Measurements from ENCODE around the gene CRHBP. TPM values are rescaled to one million over a fixed set of nuclear protein-coding genes. Genes with fewer than 3 reads are reported as not detected.

CRHBP gene
- total and polyA plus RNA-seq, 2 donors (not counting 1 experiment from before 2014, with no cell fraction given): 0.62 to 1.7 TPM

DNA sequence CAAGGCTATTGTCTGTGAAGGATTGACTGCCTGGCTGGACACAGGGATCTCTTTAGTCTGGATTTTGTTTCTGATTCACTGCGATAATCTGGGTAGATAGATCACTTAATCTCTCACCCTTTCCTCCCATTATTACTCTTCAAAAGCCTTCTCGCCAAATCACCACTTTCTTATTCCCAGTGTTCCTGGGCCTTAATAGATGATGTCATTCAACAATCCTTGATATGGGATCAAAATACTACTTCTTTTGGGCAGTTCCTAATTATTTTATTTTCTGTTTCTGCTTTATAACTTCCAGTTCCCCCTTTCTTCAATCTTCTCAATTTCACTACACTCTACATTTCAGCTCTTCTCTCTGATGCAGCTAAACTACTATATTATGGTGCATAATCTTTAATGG lies 6.8 kb upstream of the CRHBP start:
- Histone ChIP-seq H3K4me3 (ENCODE audit: control extremely low read depth in 1 of 5, extremely low read depth in 1 of 5, insufficient read depth in 1 of 5, low read depth in 2 of 5, low read length in 4 of 5) (no peak overlapping the region), H3K4me1 (ENCODE audit: control insufficient read depth in 2 of 2, insufficient read depth in 2 of 2, low read length in 2 of 2) (no peaks in the 10 kb centered on the region), H3K27me3 (replicated peaks in 1 of 4; ENCODE audit: control extremely low read depth in 1 of 4, control insufficient read depth in 3 of 4, insufficient read depth in 4 of 4, low read length in 3 of 4) (peaks cover 0 to 7% (median 1%) of the 10 kb centered on the region in 4 experiments), H3K4me2 (replicated peaks; ENCODE audit: low read depth, low read length, poor library complexity, severe bottlenecking) (no peak overlapping the region), H3K79me2 (ENCODE audit: control insufficient read depth, insufficient read depth, low read length) (no peaks in the 10 kb centered on the region), H4K20me1 (ENCODE audit: control insufficient read depth, insufficient read depth, low read length, poor library complexity, severe bottlenecking) (no peaks in the 10 kb centered on the region), H3K27ac (ENCODE audit: low read length in 2 of 2) (no peak overlapping the region), H3K9ac (ENCODE audit: low read length) (no peak overlapping the region), H3K9me3 (ENCODE audit: control extremely low read depth in 1 of 3, control insufficient read depth in 2 of 3, insufficient read depth in 1 of 3, low read length in 2 of 3) (no peaks in the 10 kb centered on the region), H3K36me3 (replicated peaks in 1 of 2; ENCODE audit: control extremely low read depth in 1 of 2, control insufficient read depth in 1 of 2, extremely low read depth in 1 of 2, insufficient read depth in 2 of 2, low read length in 1 of 2) (no peaks in the 10 kb centered on the region), H2AFZ (ENCODE audit: insufficient read depth, low read depth, low read length, poor library complexity, severe bottlenecking) (no peak overlapping the region)
- Mint-ChIP-seq H3K4me3 (no peak overlapping the region), H3K4me1 (no peaks in the 10 kb centered on the region), H3K27me3 (peaks cover 34% of the 10 kb centered on the region), H3K9me3 (ENCODE audit: insufficient read depth) (peaks cover under 1% of the 10 kb centered on the region), H3K27ac (no peak overlapping the region)
- TF ChIP-seq, protein P1, sequence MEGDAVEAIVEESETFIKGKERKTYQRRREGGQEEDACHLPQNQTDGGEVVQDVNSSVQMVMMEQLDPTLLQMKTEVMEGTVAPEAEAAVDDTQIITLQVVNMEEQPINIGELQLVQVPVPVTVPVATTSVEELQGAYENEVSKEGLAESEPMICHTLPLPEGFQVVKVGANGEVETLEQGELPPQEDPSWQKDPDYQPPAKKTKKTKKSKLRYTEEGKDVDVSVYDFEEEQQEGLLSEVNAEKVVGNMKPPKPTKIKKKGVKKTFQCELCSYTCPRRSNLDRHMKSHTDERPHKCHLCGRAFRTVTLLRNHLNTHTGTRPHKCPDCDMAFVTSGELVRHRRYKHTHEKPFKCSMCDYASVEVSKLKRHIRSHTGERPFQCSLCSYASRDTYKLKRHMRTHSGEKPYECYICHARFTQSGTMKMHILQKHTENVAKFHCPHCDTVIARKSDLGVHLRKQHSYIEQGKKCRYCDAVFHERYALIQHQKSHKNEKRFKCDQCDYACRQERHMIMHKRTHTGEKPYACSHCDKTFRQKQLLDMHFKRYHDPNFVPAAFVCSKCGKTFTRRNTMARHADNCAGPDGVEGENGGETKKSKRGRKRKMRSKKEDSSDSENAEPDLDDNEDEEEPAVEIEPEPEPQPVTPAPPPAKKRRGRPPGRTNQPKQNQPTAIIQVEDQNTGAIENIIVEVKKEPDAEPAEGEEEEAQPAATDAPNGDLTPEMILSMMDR (IDR thresholded peaks at IDR 0.05): no peak
- no peak for TF ChIP-seq EZH2 (IDR thresholded peaks at IDR 0.05; ENCODE audit: borderline replicate concordance, insufficient read depth, low read depth, low read length, poor library complexity, severe bottlenecking)
- POLR2A ChIA-PET: no interaction called here
- intact Hi-C loops (cut with micrococcal nuclease): no loop called here
- DNase-seq (no peak), ATAC-seq (ENCODE audit: low read depth) (no peak)
- CTCF ChIA-PET: no interaction called here
- WGBS (ENCODE audit: insufficient coverage): no CpG with 5 or more reads among the region's 2 CpGs

DNA sequence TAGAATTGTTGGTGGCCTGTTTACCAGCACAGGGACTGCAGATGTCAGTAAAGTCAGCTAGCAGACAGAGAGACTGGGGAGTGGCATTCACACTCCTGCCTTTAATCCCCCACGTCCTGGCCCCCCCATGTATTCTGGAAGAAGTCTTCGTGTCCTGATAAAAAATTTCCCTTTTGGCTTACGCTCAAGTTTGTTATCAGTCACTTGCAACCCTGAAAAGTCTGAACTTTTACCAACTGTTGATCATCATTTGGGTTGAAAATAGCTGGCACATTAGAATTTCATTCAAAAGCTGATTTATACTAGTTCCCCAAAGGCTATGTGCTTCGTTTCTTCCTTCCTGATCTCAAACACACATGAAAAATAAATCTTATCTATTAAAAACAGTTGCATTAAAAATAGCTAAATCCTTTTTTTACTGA lies 5.8 kb upstream of the CRHBP start:
- H2AFZ ChIP-seq (ENCODE audit: insufficient read depth, low read depth, low read length, poor library complexity, severe bottlenecking): no peak overlapping the region

More for the DNA sequence above, 5.8 kb upstream of the CRHBP start:
- Histone ChIP-seq H3K27ac (ENCODE audit: low read length in 2 of 2) (no peak overlapping the region), H4K20me1 (ENCODE audit: control insufficient read depth, insufficient read depth, low read length, poor library complexity, severe bottlenecking) (no peaks in the 10 kb centered on the region), H3K4me3 (ENCODE audit: control extremely low read depth in 1 of 5, extremely low read depth in 1 of 5, insufficient read depth in 1 of 5, low read depth in 2 of 5, low read length in 4 of 5) (no peak overlapping the region), H3K36me3 (replicated peaks in 1 of 2; ENCODE audit: control extremely low read depth in 1 of 2, control insufficient read depth in 1 of 2, extremely low read depth in 1 of 2, insufficient read depth in 2 of 2, low read length in 1 of 2) (no peaks in the 10 kb centered on the region), H3K79me2 (ENCODE audit: control insufficient read depth, insufficient read depth, low read length) (no peaks in the 10 kb centered on the region), H3K9me3 (ENCODE audit: control extremely low read depth in 1 of 3, control insufficient read depth in 2 of 3, insufficient read depth in 1 of 3, low read length in 2 of 3) (no peaks in the 10 kb centered on the region), H3K27me3 (replicated peaks in 1 of 4; ENCODE audit: control extremely low read depth in 1 of 4, control insufficient read depth in 3 of 4, insufficient read depth in 4 of 4, low read length in 3 of 4) (peaks cover 0 to 8% (median 1%) of the 10 kb centered on the region in 4 experiments), H3K4me1 (ENCODE audit: control insufficient read depth in 2 of 2, insufficient read depth in 2 of 2, low read length in 2 of 2) (no peaks in the 10 kb centered on the region), H3K4me2 (replicated peaks; ENCODE audit: low read depth, low read length, poor library complexity, severe bottlenecking) (no peak overlapping the region), H3K9ac (ENCODE audit: low read length) (no peak overlapping the region)
- WGBS (ENCODE audit: insufficient coverage): 55% methylated on average over 2 of the region's 4 CpGs
- no peak overlapping the region for H3K4me3 Mint-ChIP-seq
- H3K4me1 Mint-ChIP-seq: no peaks in the 10 kb centered on the region
- TF ChIP-seq EZH2 (IDR thresholded peaks at IDR 0.05; ENCODE audit: borderline replicate concordance, insufficient read depth, low read depth, low read length, poor library complexity, severe bottlenecking): no peak
- TF ChIP-seq, protein P1 (IDR thresholded peaks at IDR 0.05): no peak
- ChIA-PET CTCF (no interaction called here), POLR2A (no interaction called here)
- peaks cover 38% of the 10 kb centered on the region for H3K27me3 Mint-ChIP-seq
- H3K9me3 Mint-ChIP-seq (ENCODE audit: insufficient read depth): no peaks in the 10 kb centered on the region
- intact Hi-C loops (cut with micrococcal nuclease): no loop called here
- DNase-seq (no peak), ATAC-seq (ENCODE audit: low read depth) (no peak)
- H3K27ac Mint-ChIP-seq: no peak overlapping the region
